DOHH2 (cell line): ENCODE data around the gene LSR.

Experiments used
- H3F3A ChIP-seq: fragments of 200-600 bp; sonication (generic), shearing (Covaris generic); 2 replicates; pipeline ENCODE4 v1.6.0; 2016; ENCODE audit warnings: antibody characterized with exemption, mild to moderate bottlenecking; ENCODE audit not compliant: control insufficient read depth, insufficient read depth
- H3K27ac ChIP-seq: fragments of 200-600 bp; sonication (generic); 2 replicates; pipeline ENCODE4 v1.5.1; 2014; ENCODE audit warnings: low read depth, mild to moderate bottlenecking, low read length, moderate library complexity
- H3K27me3 ChIP-seq: fragments of 200-600 bp; sonication (generic); 2 replicates; pipeline ENCODE4 v1.6.1; 2014; ENCODE audit warnings: mild to moderate bottlenecking, low read length, mixed read lengths; ENCODE audit not compliant: control insufficient read depth
- H3K36me3 ChIP-seq: fragments of 200-600 bp; sonication (generic); 2 replicates; pipeline ENCODE4 v1.6.1; 2014; ENCODE audit warnings: mild to moderate bottlenecking, low read length, moderate library complexity, mixed read lengths; ENCODE audit not compliant: control insufficient read depth
- H3K4me1 ChIP-seq: fragments of 200-600 bp; sonication (generic); 2 replicates; pipeline ENCODE4 v1.6.1; 2014; ENCODE audit warnings: mild to moderate bottlenecking, low read length, mixed read lengths; ENCODE audit not compliant: control insufficient read depth
- H3K4me2 ChIP-seq: fragments of 200-600 bp; sonication (generic); 2 replicates; pipeline ENCODE4 v1.6.0; 2014; ENCODE audit warnings: mild to moderate bottlenecking, low read length, moderate library complexity
- H3K4me3 ChIP-seq: fragments of 200-600 bp; sonication (generic); 2 replicates; pipeline ENCODE4 v1.5.1; 2014; ENCODE audit warnings: mild to moderate bottlenecking, low read length, mixed read lengths
- H3K79me2 ChIP-seq: fragments of 200-600 bp; sonication (generic); 2 replicates; pipeline ENCODE4 v1.6.1; 2014; ENCODE audit warnings: mild to moderate bottlenecking, low read length, mixed read lengths; ENCODE audit not compliant: control insufficient read depth
- H3K9me2 ChIP-seq: fragments of 200-600 bp; sonication (generic); replicated peaks from 2 replicates; pipeline ENCODE4 v1.6.1; 2014; ENCODE audit warnings: mild to moderate bottlenecking, low read length, mixed read lengths; ENCODE audit not compliant: control insufficient read depth
- H3K9me3 ChIP-seq: fragments of 200-600 bp; sonication (generic); 2 replicates; pipeline ENCODE4 v1.6.1; 2014; ENCODE audit warnings: antibody characterized with exemption, low read length, mixed read lengths; ENCODE audit not compliant: control insufficient read depth, insufficient read depth
- H4K20me1 ChIP-seq: fragments of 200-600 bp; sonication (generic); 2 replicates; pipeline ENCODE4 v1.6.0; 2014; ENCODE audit warnings: low read depth, mild to moderate bottlenecking, antibody characterized with exemption, low read length, moderate library complexity; ENCODE audit not compliant: control insufficient read depth, insufficient read depth
- CTCF ChIP-seq: fragments of 200-600 bp; sonication (generic); IDR thresholded peaks from one replicate; pipeline ENCODE4 v1.5.1; 2014; ENCODE audit warnings: antibody characterized with exemption, mild to moderate bottlenecking, low read depth, low read length; ENCODE audit not compliant: poor library complexity, severe bottlenecking
- EZH2phosphoT487 ChIP-seq: fragments of 200-600 bp; sonication (generic); IDR thresholded peaks from 2 replicates; pipeline ENCODE4 v1.6.1; 2017; ENCODE audit warnings: borderline replicate concordance, mild to moderate bottlenecking, antibody characterized with exemption, low read length, moderate library complexity, mixed read lengths

The LSR gene

GRCh38 chr19:35216833-35217648, 31.8 kb upstream of the LSR start:
- TF ChIP-seq EZH2phosphoT487 (no peak), CTCF (peak; percentile 42)
- H3K4me2 ChIP-seq, result no peak overlapping the region
- H3K9me3 ChIP-seq, result peaks cover 9% of the 10 kb centered on the region; the same call in 1 of the 2 replicates
- H3K79me2 ChIP-seq, result no peaks in the 10 kb centered on the region
- H3K36me3 ChIP-seq, result no peaks in the 10 kb centered on the region
- no peak overlapping the region for H3K27ac ChIP-seq
- H3K27me3 ChIP-seq, result no peaks in the 10 kb centered on the region
- no peak overlapping the region for H3K4me3 ChIP-seq
- H4K20me1 ChIP-seq, result no peaks in the 10 kb centered on the region
- H3F3A ChIP-seq, result no peaks in the 10 kb centered on the region
- no peaks in the 10 kb centered on the region for H3K9me2 ChIP-seq
- H3K4me1 ChIP-seq, result peaks cover 46% of the 10 kb centered on the region

- H3F3A ChIP-seq, result no peaks in the 10 kb centered on the region
Observed at GRCh38 chr19:35217649-35217990, 31.2 kb upstream of the LSR start.

GRCh38 chr19:35219008-35219407, 29.8 kb upstream of the LSR start:
- no peaks in the 10 kb centered on the region for H3K27me3 ChIP-seq
- TF ChIP-seq EZH2phosphoT487 (no peak), CTCF (no peak)
- no peaks in the 10 kb centered on the region for H4K20me1 ChIP-seq
- no peak overlapping the region for H3K27ac ChIP-seq
- no peaks in the 10 kb centered on the region for H3K36me3 ChIP-seq
- no peaks in the 10 kb centered on the region for H3F3A ChIP-seq
- no peaks in the 10 kb centered on the region for H3K9me2 ChIP-seq
- peaks cover 9% of the 10 kb centered on the region; the same call in 1 of the 2 replicates for H3K9me3 ChIP-seq
- H3K79me2 ChIP-seq, result no peaks in the 10 kb centered on the region
- H3K4me2 ChIP-seq, result no peak overlapping the region
- no peak overlapping the region for H3K4me3 ChIP-seq
- H3K4me1 ChIP-seq, result peaks cover 40% of the 10 kb centered on the region

More at GRCh38 chr19:35217649-35217990, 31.2 kb upstream of the LSR start:
- Histone ChIP-seq H3K27ac (no peak overlapping the region), H3K36me3 (no peaks in the 10 kb centered on the region), H4K20me1 (no peaks in the 10 kb centered on the region), H3K9me3 (peaks cover 9% of the 10 kb centered on the region; the same call in 1 of the 2 replicates), H3K4me3 (no peak overlapping the region), H3K79me2 (no peaks in the 10 kb centered on the region), H3K4me1 (peaks cover 46% of the 10 kb centered on the region), H3K9me2 (no peaks in the 10 kb centered on the region), H3K4me2 (no peak overlapping the region), H3K27me3 (no peaks in the 10 kb centered on the region)
- TF ChIP-seq CTCF, result no peak
- no peak for TF ChIP-seq EZH2phosphoT487
